Liver (tissue), 9 donors: ENCODE data around the gene LIPC. TPM values are rescaled to one million over a fixed set of nuclear protein-coding genes. Genes with fewer than 3 reads are reported as not detected.
A peak's percentile ranks its signal among the peaks of the same experiment; 100 is the strongest.

Source experiments
- DNase-seq: peaks from one replicate; pipeline ENCODE4 v3.0.0-alpha.2; 2017; ENCODE audit warnings: low spot score
- H3K27ac ChIP-seq, 2 donors: one replicate each; pipeline ENCODE4 v1.7.0; 2013; ENCODE audit warnings: inconsistent platforms in 2 of 2, low read length in 2 of 2, control low read depth in 1 of 2, low read depth in 1 of 2, mild to moderate bottlenecking in 1 of 2
- H3K27me3 ChIP-seq, 4 donors: one replicate each; pipeline versions ENCODE4 v1.6.1 to v1.7.0; 2013; ENCODE audit warnings: low read length in 3 of 4, inconsistent platforms in 1 of 4, mild to moderate bottlenecking in 1 of 4, moderate library complexity in 1 of 4; ENCODE audit not compliant: control insufficient read depth in 4 of 4, insufficient read depth in 4 of 4
- H3K36me3 ChIP-seq, 4 donors: one replicate each; pipeline versions ENCODE4 v1.6.1 to v1.7.0; 2013; ENCODE audit warnings: low read length in 3 of 4, mild to moderate bottlenecking in 3 of 4, low read depth in 1 of 4, moderate library complexity in 1 of 4; ENCODE audit not compliant: control insufficient read depth in 4 of 4, insufficient read depth in 3 of 4
- H3K4me1 ChIP-seq, 4 donors: one replicate each; pipeline versions ENCODE4 v1.6.1 to v1.7.0; 2013; ENCODE audit warnings: low read length in 3 of 4, mild to moderate bottlenecking in 3 of 4, moderate library complexity in 1 of 4; ENCODE audit not compliant: control insufficient read depth in 4 of 4, insufficient read depth in 4 of 4
- H3K4me3 ChIP-seq, 3 donors: one replicate each; pipeline versions ENCODE4 v1.6.1 to v1.7.0; 2013; ENCODE audit warnings: low read length in 3 of 3, control low read depth in 1 of 3, low read depth in 1 of 3, mild to moderate bottlenecking in 1 of 3
- H3K9ac ChIP-seq, 2 donors: one replicate each; pipeline ENCODE4 v1.7.0; 2013; ENCODE audit warnings: low read length in 2 of 2, mild to moderate bottlenecking in 2 of 2, moderate library complexity in 2 of 2, control low read depth in 1 of 2, low read depth in 1 of 2
- H3K9me3 ChIP-seq, 4 donors: one replicate each; pipeline versions ENCODE4 v1.6.1 to v1.7.0; 2013; ENCODE audit warnings: low read length in 3 of 4; ENCODE audit not compliant: control insufficient read depth in 4 of 4
- EGR1 ChIP-seq, 2 donors: IDR thresholded peaks; 2 replicates each; pipeline ENCODE4 v1.6.1; 2016 to 2018; ENCODE audit warnings: antibody characterized with exemption in 2 of 2, low read depth in 2 of 2
- FOXA1 ChIP-seq: IDR thresholded peaks from 2 replicates; pipeline ENCODE4 v1.6.1; 2016; ENCODE audit warnings: antibody characterized with exemption
- FOXA2 ChIP-seq: IDR thresholded peaks from 2 replicates; pipeline ENCODE4 v1.6.1; 2016; ENCODE audit warnings: antibody characterized with exemption
- GABPA ChIP-seq, 2 donors: IDR thresholded peaks in 1 of 2; conservative IDR thresholded peaks in 1 of 2; 2 replicates each; pipeline ENCODE4 v1.6.1; 2016; ENCODE audit warnings: antibody characterized with exemption in 2 of 2, mild to moderate bottlenecking in 1 of 2, moderate library complexity in 1 of 2
- HNF4A ChIP-seq, 2 donors: conservative IDR thresholded peaks; 2 replicates each; pipeline ENCODE4 v1.6.1; 2016; ENCODE audit warnings: antibody characterized with exemption in 2 of 2, mild to moderate bottlenecking in 2 of 2
- HNF4G ChIP-seq: IDR thresholded peaks from 2 replicates; pipeline ENCODE4 v1.6.1; 2016; ENCODE audit warnings: antibody characterized with exemption
- JUND ChIP-seq, 2 donors: IDR thresholded peaks; 2 replicates each; pipeline ENCODE4 v1.6.1; 2016; ENCODE audit warnings: antibody characterized with exemption in 2 of 2
- NR2F2 ChIP-seq: IDR thresholded peaks from 2 replicates; pipeline ENCODE4 v1.6.1; 2016; ENCODE audit warnings: antibody characterized with exemption
- RAD21 ChIP-seq, 2 donors: IDR thresholded peaks; 2 replicates each; pipeline ENCODE4 v1.6.1; 2016; ENCODE audit warnings: antibody characterized with exemption in 2 of 2, mild to moderate bottlenecking in 2 of 2
- RXRA ChIP-seq, 2 donors: IDR thresholded peaks; 2 replicates each; pipeline ENCODE4 v1.6.1; 2017 to 2018; ENCODE audit warnings: antibody characterized with exemption in 2 of 2, mild to moderate bottlenecking in 1 of 2
- SP1 ChIP-seq: IDR thresholded peaks from 2 replicates; pipeline ENCODE4 v1.6.1; 2018; ENCODE audit warnings: antibody characterized with exemption, mild to moderate bottlenecking
- TAF1 ChIP-seq: conservative IDR thresholded peaks from 2 replicates; pipeline ENCODE4 v1.6.1; 2016; ENCODE audit warnings: antibody characterized with exemption, mild to moderate bottlenecking
- YY1 ChIP-seq: IDR thresholded peaks from 2 replicates; pipeline ENCODE4 v1.6.1; 2016; ENCODE audit warnings: antibody characterized with exemption, mild to moderate bottlenecking
- WGBS: extraction: QIAGEN DNeasy Blood & Tissue Kit; methylation state at CpG from one replicate; pipeline ENCODE4 v1.1.7; 2013; 5-methylcytosine and 5-hydroxymethylcytosine counted together
- polyA plus RNA-seq, 2 donors: library from polyadenylated mRNA; stranded (reverse) in 1 of 2; unstranded in 1 of 2; fragments of 200-250 nt in 1 of 2; fragments of >200 nt in 1 of 2; fragmentation: Nextera tagmentation in 1 of 2; extraction: Ambion mirVana in 1 of 2; gene quantifications; one replicate each; pipeline versions ENCODE4 v1.2.1 to v1.2.3, GENCODE V29; 2013 to 2015
- total RNA-seq, 2 donors: library from RNA; depleted of rRNA; stranded (reverse); fragments of >200 nt; gene quantifications; one replicate each; pipeline ENCODE4 v1.2.3, GENCODE V29; 2014
- TF ChIP-seq, protein P1 (sequence below): IDR thresholded peaks from 2 replicates; pipeline ENCODE4 v1.6.1; 2016; ENCODE audit warnings: antibody characterized with exemption, mild to moderate bottlenecking
- TF ChIP-seq, protein P2 (sequence below): fragments of 150-350 bp; IDR thresholded peaks from 2 replicates; pipeline ENCODE4 v1.5.1; 2017; ENCODE audit warnings: improper control_type of control experiment, low read depth, low read length; ENCODE audit not compliant: missing input control
- TF ChIP-seq, protein P3 (sequence below): IDR thresholded peaks from 2 replicates; pipeline ENCODE4 v1.6.1; 2016; ENCODE audit warnings: antibody characterized with exemption
- TF ChIP-seq, protein P4 (sequence below): IDR thresholded peaks from 2 replicates; pipeline ENCODE4 v1.6.1; 2016; ENCODE audit warnings: antibody characterized with exemption
- TF ChIP-seq, protein P5 (sequence below): IDR thresholded peaks from 2 replicates; pipeline ENCODE4 v1.6.1; 2016; ENCODE audit warnings: antibody characterized with exemption
- donor health status: healthy.
- donor health status: healthy.
- donor health status: healthy.
- donor health status: healthy.
- donor health status: healthy.

The LIPC gene
- total and polyA plus RNA-seq, 4 donors, result 60.1 to 268 (median 131) TPM

DNA sequence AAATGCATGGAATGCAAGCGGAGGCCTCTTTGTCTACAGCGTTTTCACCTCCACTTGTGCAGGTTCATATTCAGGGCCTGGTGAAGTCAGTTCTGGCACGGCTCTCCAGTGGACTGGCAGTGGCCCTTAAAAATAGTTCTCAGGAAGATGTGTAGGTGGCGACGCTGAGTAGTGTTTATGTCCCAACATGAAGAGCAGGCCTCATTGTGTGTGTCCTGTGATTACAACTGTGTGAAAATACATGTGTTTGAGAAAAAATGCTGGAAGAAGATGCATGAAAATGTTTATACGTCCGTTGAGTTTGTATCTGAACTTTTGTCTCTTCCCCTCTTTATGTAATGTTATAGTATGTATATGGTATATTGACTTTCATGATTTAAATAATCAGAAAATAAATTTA lies 7.2 kb downstream of the LIPC start:
- no peaks in the 10 kb centered on the region for H3K36me3 ChIP-seq
- H3K4me1 ChIP-seq, result peaks cover 21 to 63% (median 48%) of the 10 kb centered on the region in 4 donors
- H3K27ac ChIP-seq, result peak overlapping the region; percentile 93 to 96
- no peaks in the 10 kb centered on the region for H3K9me3 ChIP-seq
- 59% methylated on average over 7 of the region's 7 CpGs for WGBS
- peak; percentile 33 for DNase-seq
- TF ChIP-seq RXRA (IDR thresholded peaks at IDR 0.05), result peak; percentile 46 to 48
- TF ChIP-seq JUND (IDR thresholded peaks at IDR 0.05), result no peak
- TF ChIP-seq, protein P1, sequence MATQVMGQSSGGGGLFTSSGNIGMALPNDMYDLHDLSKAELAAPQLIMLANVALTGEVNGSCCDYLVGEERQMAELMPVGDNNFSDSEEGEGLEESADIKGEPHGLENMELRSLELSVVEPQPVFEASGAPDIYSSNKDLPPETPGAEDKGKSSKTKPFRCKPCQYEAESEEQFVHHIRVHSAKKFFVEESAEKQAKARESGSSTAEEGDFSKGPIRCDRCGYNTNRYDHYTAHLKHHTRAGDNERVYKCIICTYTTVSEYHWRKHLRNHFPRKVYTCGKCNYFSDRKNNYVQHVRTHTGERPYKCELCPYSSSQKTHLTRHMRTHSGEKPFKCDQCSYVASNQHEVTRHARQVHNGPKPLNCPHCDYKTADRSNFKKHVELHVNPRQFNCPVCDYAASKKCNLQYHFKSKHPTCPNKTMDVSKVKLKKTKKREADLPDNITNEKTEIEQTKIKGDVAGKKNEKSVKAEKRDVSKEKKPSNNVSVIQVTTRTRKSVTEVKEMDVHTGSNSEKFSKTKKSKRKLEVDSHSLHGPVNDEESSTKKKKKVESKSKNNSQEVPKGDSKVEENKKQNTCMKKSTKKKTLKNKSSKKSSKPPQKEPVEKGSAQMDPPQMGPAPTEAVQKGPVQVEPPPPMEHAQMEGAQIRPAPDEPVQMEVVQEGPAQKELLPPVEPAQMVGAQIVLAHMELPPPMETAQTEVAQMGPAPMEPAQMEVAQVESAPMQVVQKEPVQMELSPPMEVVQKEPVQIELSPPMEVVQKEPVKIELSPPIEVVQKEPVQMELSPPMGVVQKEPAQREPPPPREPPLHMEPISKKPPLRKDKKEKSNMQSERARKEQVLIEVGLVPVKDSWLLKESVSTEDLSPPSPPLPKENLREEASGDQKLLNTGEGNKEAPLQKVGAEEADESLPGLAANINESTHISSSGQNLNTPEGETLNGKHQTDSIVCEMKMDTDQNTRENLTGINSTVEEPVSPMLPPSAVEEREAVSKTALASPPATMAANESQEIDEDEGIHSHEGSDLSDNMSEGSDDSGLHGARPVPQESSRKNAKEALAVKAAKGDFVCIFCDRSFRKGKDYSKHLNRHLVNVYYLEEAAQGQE, result no peak
- TF ChIP-seq, protein P2, sequence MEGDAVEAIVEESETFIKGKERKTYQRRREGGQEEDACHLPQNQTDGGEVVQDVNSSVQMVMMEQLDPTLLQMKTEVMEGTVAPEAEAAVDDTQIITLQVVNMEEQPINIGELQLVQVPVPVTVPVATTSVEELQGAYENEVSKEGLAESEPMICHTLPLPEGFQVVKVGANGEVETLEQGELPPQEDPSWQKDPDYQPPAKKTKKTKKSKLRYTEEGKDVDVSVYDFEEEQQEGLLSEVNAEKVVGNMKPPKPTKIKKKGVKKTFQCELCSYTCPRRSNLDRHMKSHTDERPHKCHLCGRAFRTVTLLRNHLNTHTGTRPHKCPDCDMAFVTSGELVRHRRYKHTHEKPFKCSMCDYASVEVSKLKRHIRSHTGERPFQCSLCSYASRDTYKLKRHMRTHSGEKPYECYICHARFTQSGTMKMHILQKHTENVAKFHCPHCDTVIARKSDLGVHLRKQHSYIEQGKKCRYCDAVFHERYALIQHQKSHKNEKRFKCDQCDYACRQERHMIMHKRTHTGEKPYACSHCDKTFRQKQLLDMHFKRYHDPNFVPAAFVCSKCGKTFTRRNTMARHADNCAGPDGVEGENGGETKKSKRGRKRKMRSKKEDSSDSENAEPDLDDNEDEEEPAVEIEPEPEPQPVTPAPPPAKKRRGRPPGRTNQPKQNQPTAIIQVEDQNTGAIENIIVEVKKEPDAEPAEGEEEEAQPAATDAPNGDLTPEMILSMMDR, result peak; percentile 34
- TF ChIP-seq NR2F2, result no peak
- TF ChIP-seq HNF4G, result no peak
- no peak for TF ChIP-seq GABPA (IDR thresholded peaks at IDR 0.05 in 1 of 2, conservative IDR thresholded peaks at IDR 0.05 in 1 of 2)
- TF ChIP-seq TAF1, result no peak
- TF ChIP-seq EGR1 (IDR thresholded peaks at IDR 0.05; ENCODE audit: low read depth in 2 of 2), result no peak
- TF ChIP-seq FOXA1, result no peak
- TF ChIP-seq, protein P3, sequence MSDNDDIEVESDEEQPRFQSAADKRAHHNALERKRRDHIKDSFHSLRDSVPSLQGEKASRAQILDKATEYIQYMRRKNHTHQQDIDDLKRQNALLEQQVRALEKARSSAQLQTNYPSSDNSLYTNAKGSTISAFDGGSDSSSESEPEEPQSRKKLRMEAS, result no peak
- no peak for TF ChIP-seq FOXA2
- peak; percentile 18 for TF ChIP-seq SP1
- TF ChIP-seq, protein P4, sequence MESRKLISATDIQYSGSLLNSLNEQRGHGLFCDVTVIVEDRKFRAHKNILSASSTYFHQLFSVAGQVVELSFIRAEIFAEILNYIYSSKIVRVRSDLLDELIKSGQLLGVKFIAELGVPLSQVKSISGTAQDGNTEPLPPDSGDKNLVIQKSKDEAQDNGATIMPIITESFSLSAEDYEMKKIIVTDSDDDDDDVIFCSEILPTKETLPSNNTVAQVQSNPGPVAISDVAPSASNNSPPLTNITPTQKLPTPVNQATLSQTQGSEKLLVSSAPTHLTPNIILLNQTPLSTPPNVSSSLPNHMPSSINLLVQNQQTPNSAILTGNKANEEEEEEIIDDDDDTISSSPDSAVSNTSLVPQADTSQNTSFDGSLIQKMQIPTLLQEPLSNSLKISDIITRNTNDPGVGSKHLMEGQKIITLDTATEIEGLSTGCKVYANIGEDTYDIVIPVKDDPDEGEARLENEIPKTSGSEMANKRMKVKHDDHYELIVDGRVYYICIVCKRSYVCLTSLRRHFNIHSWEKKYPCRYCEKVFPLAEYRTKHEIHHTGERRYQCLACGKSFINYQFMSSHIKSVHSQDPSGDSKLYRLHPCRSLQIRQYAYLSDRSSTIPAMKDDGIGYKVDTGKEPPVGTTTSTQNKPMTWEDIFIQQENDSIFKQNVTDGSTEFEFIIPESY, result no peak
- peak; percentile 25 to 32 for TF ChIP-seq HNF4A (conservative IDR thresholded peaks at IDR 0.05)
- TF ChIP-seq RAD21 (IDR thresholded peaks at IDR 0.05), result peak; percentile 72 to 78
- TF ChIP-seq YY1, result no peak
- TF ChIP-seq, protein P5, sequence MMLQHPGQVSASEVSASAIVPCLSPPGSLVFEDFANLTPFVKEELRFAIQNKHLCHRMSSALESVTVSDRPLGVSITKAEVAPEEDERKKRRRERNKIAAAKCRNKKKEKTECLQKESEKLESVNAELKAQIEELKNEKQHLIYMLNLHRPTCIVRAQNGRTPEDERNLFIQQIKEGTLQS, result no peak
- peak overlapping the region in 1 of 2 donors; percentile 51 for H3K9ac ChIP-seq
- H3K27me3 ChIP-seq, result no peaks in the 10 kb centered on the region
- H3K4me3 ChIP-seq, result no peak overlapping the region
